Hepatocyte (in vitro differentiated cells): Measurements from ENCODE around the gene TEX14. TPM values are rescaled to one million over a fixed set of nuclear protein-coding genes. Genes with fewer than 3 reads are reported as not detected.
A peak's percentile ranks its signal among the peaks of the same experiment; 100 is the strongest.

Source experiments
- DNase-seq: peaks from one replicate; pipeline ENCODE4 v3.0.0-alpha.2; 2016; ENCODE audit warnings: low spot score
- H2AFZ ChIP-seq: fragments of 200-600 bp; sonication (generic); 2 replicates; pipeline ENCODE4 v1.6.0; 2016; ENCODE audit warnings: antibody characterized with exemption, mild to moderate bottlenecking
- H3K27ac ChIP-seq: fragments of 200-600 bp; sonication (generic); 2 replicates; pipeline ENCODE4 v1.5.1; 2016; ENCODE audit warnings: mild to moderate bottlenecking
- H3K27me3 ChIP-seq: fragments of 200-600 bp; sonication (generic); 2 replicates; pipeline ENCODE4 v1.6.1; 2016
- H3K36me3 ChIP-seq: fragments of 200-600 bp; sonication (generic); replicated peaks from 2 replicates; pipeline ENCODE4 v1.5.1; 2016; ENCODE audit warnings: low read depth; ENCODE audit not compliant: insufficient read depth
- H3K4me1 ChIP-seq: fragments of 200-600 bp; sonication (generic); 2 replicates; pipeline ENCODE4 v1.5.1; 2016; ENCODE audit warnings: mild to moderate bottlenecking, moderate library complexity; ENCODE audit not compliant: insufficient read depth
- H3K4me2 ChIP-seq: fragments of 200-600 bp; sonication (generic); 2 replicates; pipeline ENCODE4 v1.6.0; 2016
- H3K4me3 ChIP-seq: fragments of 200-600 bp; sonication (generic); 2 replicates; pipeline ENCODE4 v1.5.1; 2016; ENCODE audit warnings: mild to moderate bottlenecking
- H3K79me2 ChIP-seq: fragments of 200-600 bp; sonication (generic); 2 replicates; pipeline ENCODE4 v1.6.0; 2017; ENCODE audit warnings: mild to moderate bottlenecking
- H3K9me2 ChIP-seq: fragments of 200-600 bp; sonication (generic); replicated peaks from 2 replicates; pipeline ENCODE4 v1.6.0; 2017; ENCODE audit warnings: mild to moderate bottlenecking; ENCODE audit not compliant: insufficient read depth
- H3K9me3 ChIP-seq: fragments of 200-600 bp; sonication (generic); 2 replicates; pipeline ENCODE4 v1.5.1; 2016; ENCODE audit warnings: low read depth, mild to moderate bottlenecking
- H4K20me1 ChIP-seq: fragments of 200-600 bp; sonication (generic); 2 replicates; pipeline ENCODE4 v1.6.0; 2016; ENCODE audit warnings: mild to moderate bottlenecking; ENCODE audit not compliant: insufficient read depth, poor library complexity, severe bottlenecking
- CTCF ChIP-seq: fragments of 200-600 bp; sonication (generic); IDR thresholded peaks from 2 replicates; pipeline ENCODE4 v1.5.1; 2016; ENCODE audit warnings: antibody characterized with exemption, mild to moderate bottlenecking; ENCODE audit not compliant: poor library complexity
- EZH2 ChIP-seq: fragments of 200-600 bp; sonication (generic); IDR thresholded peaks from 2 replicates; pipeline ENCODE4 v1.6.1; 2016; ENCODE audit warnings: antibody characterized with exemption, mild to moderate bottlenecking, borderline replicate concordance
- EZH2phosphoT487 ChIP-seq: fragments of 200-600 bp; sonication (generic); IDR thresholded peaks from one replicate; pipeline ENCODE4 v1.6.1; 2018; ENCODE audit warnings: antibody characterized with exemption, mild to moderate bottlenecking, low read depth, moderate library complexity; ENCODE audit not compliant: unreplicated experiment, severe bottlenecking
- WGBS: methylation state at CpG from one replicate; pipeline ENCODE4 v1.1.6; 2016; ENCODE audit warnings: low lambda C conversion rate; ENCODE audit errors: missing lambda C conversion rate; 5-methylcytosine and 5-hydroxymethylcytosine counted together
- polyA plus RNA-seq: library from polyadenylated mRNA; unstranded; fragments of >200 nt; fragmentation: Nextera tagmentation; extraction: Ambion mirVana; gene quantifications from 2 replicates; pipeline ENCODE4 v1.2.1, GENCODE V29; 2016
- total RNA-seq: library from RNA; depleted of rRNA; stranded (reverse); fragments of >200 nt; gene quantifications from 2 replicates; pipeline ENCODE4 v1.2.3, GENCODE V29; 2014

Gene TEX14
- total and polyA plus RNA-seq, 2 experiments from 2014 or later: 0.07 TPM; not detected in 1

GRCh38 chr17:58624751-58625150 lies 67.1 kb downstream of the TEX14 start:
- DNase-seq: no peak
- WGBS: 57% methylated on average over 1 of the region's 1 CpG
- H4K20me1 ChIP-seq: no peaks in the 10 kb centered on the region
- no peak overlapping the region for H3K27ac ChIP-seq
- no peaks in the 10 kb centered on the region for H3K27me3 ChIP-seq
- no peaks in the 10 kb centered on the region for H3K9me3 ChIP-seq
- H3K4me1 ChIP-seq: no peaks in the 10 kb centered on the region
- no peaks in the 10 kb centered on the region for H3K36me3 ChIP-seq
- TF ChIP-seq EZH2phosphoT487 (no peak), EZH2 (no peak), CTCF (no peak)
- H3K4me3 ChIP-seq: no peak overlapping the region
- H3K4me2 ChIP-seq: no peak overlapping the region
- H2AFZ ChIP-seq: no peak overlapping the region
- no peaks in the 10 kb centered on the region for H3K9me2 ChIP-seq
- no peaks in the 10 kb centered on the region for H3K79me2 ChIP-seq

- no peaks in the 10 kb centered on the region for H4K20me1 ChIP-seq
- H3K4me1 ChIP-seq: no peaks in the 10 kb centered on the region
- 78% methylated on average over 3 of the region's 3 CpGs for WGBS
- no peaks in the 10 kb centered on the region for H3K9me3 ChIP-seq
- DNase-seq: no peak
- no peak overlapping the region for H2AFZ ChIP-seq
- no peaks in the 10 kb centered on the region for H3K36me3 ChIP-seq
- no peaks in the 10 kb centered on the region for H3K9me2 ChIP-seq
- H3K27me3 ChIP-seq: no peaks in the 10 kb centered on the region
- no peak overlapping the region for H3K27ac ChIP-seq
- no peak overlapping the region for H3K4me2 ChIP-seq
- no peak overlapping the region for H3K4me3 ChIP-seq
- TF ChIP-seq EZH2: no peak
- no peak for TF ChIP-seq EZH2phosphoT487
- no peak for TF ChIP-seq CTCF
- H3K79me2 ChIP-seq: no peaks in the 10 kb centered on the region
Observed at GRCh38 chr17:58621174-58621573, 70.7 kb downstream of the TEX14 start.

GRCh38 chr17:58618336-58618735 lies 73.5 kb downstream of the TEX14 start:
- 87% methylated on average over 2 of the region's 2 CpGs for WGBS
- Histone ChIP-seq H3K79me2 (no peaks in the 10 kb centered on the region), H3K4me1 (no peaks in the 10 kb centered on the region), H3K9me2 (no peaks in the 10 kb centered on the region), H3K27ac (peak overlapping the region; percentile 18), H4K20me1 (no peaks in the 10 kb centered on the region), H3K9me3 (no peaks in the 10 kb centered on the region), H2AFZ (no peak overlapping the region), H3K36me3 (no peaks in the 10 kb centered on the region), H3K4me2 (no peak overlapping the region), H3K27me3 (no peaks in the 10 kb centered on the region), H3K4me3 (no peak overlapping the region)
- no peak for DNase-seq
- TF ChIP-seq CTCF (no peak), EZH2 (no peak), EZH2phosphoT487 (no peak)

GRCh38 chr17:58617563-58617962 lies 74.3 kb downstream of the TEX14 start:
- WGBS: 67% methylated on average over 3 of the region's 3 CpGs
- no peaks in the 10 kb centered on the region for H3K79me2 ChIP-seq
- H2AFZ ChIP-seq: no peak overlapping the region
- TF ChIP-seq EZH2: no peak
- TF ChIP-seq CTCF: no peak
- TF ChIP-seq EZH2phosphoT487: no peak
- H3K4me1 ChIP-seq: no peaks in the 10 kb centered on the region
- no peak overlapping the region for H3K4me3 ChIP-seq
- H4K20me1 ChIP-seq: no peaks in the 10 kb centered on the region
- no peaks in the 10 kb centered on the region for H3K36me3 ChIP-seq
- no peaks in the 10 kb centered on the region for H3K9me2 ChIP-seq
- H3K9me3 ChIP-seq: no peaks in the 10 kb centered on the region
- H3K27me3 ChIP-seq: no peaks in the 10 kb centered on the region
- peak overlapping the region; percentile 18 for H3K27ac ChIP-seq
- no peak overlapping the region for H3K4me2 ChIP-seq
- no peak for DNase-seq
